Hematopoietic multipotent progenitor cell treated with erythropoietin and hydrocortisone succinate and interleukin-3 and kit ligand, for 4 days (in vitro differentiated cells): ENCODE results near the gene WEE2.
"Not testable (repeated sequence)": the region's sequence is repeated elsewhere in the genome, so short reads cannot be mapped to it uniquely, and the experiment has no call there.

Source experiments
- DNase-seq: peaks from one replicate; pipeline ENCODE4 v3.0.0-alpha.2; 2015

Gene WEE2

DNA sequence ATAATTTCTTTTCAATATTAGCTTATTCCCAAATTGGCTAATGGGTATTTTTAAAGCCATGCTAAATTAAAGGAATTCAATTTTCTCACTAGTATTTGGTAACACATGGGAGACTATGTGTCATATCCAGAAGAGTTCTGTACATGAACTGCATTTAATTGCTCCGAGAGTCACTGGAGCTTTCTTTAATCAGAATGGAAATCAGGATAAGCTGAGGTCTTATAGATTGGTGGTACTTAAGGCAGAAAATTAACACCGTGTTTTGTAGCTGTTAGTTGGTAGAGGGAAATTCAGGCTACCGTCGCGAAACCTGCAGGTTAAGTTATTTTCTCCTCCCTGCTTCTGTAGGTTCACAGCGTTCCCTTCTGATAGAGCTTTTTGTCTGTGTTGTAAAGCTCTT, at the start of gene WEE2:
TSS of gene WEE2 (plus strand) at position 3 of the 400 bp plus-strand sequence. CDS start 406 bp downstream, outside the sequence.
- no peak for DNase-seq

DNA sequence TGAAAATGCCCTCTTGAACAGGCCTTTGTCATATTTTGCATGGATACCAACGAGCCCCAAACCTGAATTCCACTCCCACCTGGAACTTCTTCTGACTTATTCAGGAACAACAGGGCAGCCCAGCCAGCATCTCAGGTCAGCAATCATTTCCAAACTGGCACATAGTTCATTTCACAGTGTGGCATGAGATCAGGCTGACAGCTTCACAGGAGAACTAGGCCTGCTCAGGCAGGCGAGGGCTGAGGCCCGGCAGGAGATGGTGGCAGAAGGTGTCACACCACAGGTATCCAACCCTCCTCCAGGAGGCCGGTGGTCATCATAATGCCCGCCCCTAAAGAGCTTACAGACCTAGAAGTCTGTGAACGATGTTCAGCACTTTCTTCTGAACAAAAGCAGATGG, 48.7 kb upstream of the WEE2 start:
- DNase-seq = no peak

DNA sequence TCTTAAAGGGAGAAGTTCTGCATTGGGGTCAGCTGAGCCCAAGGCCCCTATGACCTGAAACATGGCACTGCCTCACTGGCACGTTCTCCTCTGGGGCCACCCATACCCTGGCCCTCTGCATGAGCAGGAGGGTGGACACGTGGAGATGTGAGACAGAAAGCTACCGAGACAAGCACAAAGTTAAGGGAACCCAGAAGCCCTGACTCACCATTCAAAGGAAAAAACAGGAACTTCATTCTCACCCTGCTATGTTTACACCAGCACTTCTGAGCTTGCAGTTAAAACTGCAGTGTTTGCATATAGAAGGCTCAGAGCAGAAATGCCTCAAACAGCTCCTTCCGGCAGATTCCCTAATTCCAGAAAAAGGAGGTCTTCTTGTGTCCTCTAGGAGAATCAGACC, 47.9 kb upstream of the WEE2 start:
- DNase-seq = peak; percentile 86

DNA sequence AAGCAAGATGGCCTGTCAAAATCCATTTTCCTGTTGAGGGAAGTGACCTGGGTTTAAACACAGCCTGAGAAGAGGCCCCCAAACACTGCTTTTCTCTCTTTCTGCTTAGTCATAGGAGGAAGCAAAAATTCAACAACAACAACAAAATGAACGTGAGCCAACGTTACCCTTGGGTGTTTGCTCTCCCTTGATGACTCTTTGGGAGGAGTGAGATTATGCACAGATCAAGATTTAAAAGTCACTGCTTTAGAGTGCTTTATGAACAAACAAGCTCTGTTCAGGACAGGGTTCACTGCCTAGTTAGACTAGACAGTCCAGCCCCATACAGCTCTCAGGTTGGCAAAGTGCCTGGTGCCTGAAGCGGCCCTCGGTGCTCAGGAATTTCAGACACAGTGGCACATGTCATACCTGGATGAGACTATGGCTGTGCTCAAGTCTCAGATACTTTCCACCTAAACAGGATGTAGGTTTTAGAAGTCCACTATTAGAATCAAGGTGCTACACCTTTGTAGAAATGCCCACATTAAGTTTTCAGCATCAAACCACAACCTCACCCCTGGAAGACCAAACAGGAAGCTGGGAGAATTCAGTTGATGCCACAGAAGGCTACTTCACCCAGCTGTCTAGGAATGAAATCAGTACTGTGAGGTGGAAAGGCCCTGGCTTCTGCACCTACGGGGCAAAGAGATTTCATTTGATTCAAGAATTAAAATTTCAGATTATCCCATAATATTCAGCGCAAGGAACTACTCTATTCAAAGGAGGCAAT, 44.9 kb upstream of the WEE2 start:
- DNase-seq = peak; percentile 49

DNA sequence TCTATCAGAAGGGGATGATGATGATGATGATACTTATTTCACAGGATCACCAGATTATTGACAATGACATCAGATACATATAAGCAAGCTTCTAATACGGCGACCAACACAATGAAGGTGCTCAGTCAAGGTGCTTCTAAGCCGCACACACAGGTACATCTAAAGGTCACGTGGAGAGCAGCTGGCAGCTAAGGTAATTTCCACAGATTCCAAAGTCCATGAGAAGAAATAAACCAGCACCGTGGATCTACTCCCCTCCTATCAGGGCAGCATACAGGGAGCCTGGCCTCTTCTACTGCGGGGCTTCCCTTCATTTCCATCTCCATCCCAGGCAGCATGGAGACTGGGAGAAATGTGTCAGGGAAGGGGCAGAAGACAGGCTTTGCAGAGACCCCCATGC, 43.7 kb upstream of the WEE2 start:
- no peak for DNase-seq

DNA sequence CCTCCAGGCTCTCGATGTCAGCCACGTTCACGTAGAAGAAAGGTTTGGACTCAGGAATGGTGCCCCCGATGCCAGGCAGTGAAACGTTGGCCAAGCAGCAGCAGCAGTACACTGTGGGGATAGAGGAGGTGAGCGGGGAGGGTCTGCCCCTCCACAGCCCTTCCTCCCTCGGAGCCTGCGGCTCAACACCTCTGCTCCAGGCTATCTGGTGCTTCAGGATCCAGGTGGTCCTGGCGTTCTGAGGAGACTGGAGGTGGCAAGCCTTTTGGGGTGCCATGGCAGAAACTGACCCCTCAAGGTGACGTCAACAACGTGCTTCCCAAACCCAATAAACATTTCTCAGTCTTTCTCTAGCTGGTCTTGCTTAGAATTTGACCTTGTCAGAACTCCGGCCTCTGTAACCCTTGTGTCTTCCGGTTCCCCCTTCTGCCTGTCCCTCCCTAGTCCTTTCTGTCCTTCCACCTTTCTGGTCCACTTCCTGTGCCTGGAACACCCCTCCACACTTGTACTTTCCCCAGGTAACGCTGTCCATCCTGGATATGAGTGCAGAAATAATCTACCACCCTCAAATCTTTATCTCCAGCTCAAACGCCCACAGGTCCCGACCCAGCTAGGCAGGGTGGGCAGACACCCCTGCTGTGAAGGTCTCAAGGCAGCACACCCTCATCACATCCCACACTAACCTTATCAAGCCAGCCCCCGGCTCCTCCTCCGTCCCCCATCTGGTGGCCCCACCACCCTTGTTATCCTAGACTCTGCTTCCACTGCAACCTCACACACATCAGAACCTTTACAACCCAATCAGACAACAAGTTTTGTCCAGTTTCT, 42.7 kb upstream of the WEE2 start:
- DNase-seq = no peak

DNA sequence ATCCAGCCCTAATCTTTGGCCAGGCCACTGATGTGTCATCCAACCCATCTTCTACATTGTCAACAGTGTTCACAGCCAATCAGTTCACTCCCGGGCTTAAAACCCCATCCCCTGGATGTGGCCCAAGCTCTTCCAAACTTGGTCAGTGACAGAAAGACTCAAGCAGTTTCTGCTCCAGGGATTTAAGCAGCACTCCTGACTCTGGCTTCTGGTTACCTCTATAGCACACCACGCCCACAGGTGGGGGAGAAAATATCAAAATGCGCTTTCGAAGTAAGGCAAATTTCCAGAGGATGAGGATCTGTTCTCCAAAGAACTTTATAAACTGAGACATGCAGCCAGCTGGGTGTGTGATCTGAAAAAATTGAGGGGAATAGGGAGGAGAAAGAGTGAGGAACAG, 42.1 kb upstream of the WEE2 start:
- DNase-seq = no peak

DNA sequence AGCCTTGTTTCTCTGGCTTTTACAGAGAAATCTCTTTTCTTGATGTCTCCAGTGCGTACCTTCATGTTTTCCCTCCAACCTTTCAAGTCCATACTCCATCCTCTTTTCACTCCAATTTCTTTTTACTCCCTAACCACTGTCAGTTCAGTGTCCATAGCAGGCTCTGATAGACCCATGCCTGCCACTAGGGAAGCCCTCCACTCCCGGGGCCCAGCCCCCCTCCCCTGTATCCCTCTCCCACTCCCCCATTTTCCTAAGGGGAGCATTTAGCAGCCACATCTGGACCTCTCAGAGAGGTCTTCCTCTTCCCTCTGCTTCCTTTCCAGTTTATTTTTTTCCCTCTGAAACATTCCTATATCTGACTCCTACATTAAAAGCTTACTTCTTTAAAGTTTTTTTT, 39.3 kb upstream of the WEE2 start:
- no peak for DNase-seq

DNA sequence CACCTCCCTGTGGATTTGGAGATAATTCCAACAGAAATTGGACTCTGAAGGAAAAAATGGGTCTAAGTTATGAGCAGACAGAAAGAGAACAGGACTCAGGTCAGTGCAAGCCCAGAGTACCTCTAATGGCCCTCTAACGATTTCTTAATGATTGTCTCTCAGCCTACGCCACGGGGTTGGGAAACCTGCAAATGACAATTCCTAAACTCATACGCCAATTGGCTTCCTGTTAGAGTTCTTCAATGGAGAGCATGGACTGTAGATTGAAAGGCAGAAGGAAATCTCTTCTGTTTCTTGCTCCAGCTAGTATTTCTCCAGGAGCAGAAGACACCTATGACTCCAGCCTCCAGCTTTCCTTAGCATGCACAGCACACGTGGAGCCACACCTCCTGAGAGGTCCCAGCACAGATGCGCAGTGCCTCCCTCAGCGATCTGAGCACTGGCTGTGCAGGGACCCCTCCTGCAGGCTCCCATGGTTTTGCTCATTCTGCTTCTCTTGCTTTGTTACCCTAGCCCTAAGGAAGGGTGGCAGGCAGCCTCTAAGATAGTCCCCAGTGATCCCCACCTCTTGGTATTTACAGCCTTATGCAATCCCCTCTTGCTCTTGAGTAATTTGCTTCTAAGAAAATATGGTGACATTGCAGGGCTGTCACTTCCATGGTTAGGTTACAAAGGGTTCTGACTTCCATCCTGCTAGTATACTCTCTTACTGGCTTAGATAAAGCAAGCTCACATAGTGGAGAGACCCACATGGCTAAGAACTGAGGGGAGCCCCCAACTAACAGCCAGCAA, 36.3 kb upstream of the WEE2 start:
- DNase-seq = peak; percentile 73

DNA sequence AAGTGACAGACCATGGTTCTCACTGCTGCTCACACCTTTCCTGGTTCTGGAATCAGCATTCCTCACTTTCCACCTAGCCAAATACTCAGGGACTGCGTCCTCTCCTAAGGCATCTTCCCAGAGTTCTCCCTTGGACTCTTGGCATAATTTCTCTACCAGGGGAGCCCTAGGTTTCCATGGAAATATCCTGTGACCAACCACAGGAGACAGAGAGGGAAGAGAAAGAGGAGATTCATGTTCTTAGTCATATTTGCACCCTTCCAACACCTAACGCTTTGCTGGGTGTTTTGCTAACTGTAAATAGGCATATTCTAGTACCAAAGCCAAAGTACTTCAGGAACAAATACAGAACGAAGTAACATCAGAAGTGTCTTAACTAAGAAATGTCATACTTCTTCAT, 34.8 kb upstream of the WEE2 start:
- no peak for DNase-seq

DNA sequence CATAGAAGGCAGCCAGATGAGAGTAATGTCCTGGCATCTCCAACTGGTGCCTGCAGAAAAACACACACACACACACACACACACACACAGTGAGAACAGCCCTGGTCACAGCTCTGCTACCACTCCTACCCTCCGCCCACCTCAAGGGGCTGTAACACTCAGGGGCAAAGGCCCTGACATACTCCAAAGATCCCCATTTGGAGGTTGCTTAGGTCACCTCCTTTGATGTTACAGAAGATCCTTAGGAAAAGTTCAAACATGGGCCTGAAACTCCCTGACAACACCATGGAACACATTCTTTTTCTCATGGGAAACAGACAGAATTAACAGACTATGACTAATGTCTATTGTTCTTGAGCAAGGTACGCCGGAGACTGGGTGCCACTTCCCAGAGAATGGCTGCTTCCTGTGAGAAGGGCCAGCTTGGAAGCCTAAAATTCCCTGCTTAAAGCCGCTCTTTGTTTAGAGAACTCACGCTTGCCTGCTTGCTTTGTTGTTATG, 33.9 kb upstream of the WEE2 start:
- no peak for DNase-seq

DNA sequence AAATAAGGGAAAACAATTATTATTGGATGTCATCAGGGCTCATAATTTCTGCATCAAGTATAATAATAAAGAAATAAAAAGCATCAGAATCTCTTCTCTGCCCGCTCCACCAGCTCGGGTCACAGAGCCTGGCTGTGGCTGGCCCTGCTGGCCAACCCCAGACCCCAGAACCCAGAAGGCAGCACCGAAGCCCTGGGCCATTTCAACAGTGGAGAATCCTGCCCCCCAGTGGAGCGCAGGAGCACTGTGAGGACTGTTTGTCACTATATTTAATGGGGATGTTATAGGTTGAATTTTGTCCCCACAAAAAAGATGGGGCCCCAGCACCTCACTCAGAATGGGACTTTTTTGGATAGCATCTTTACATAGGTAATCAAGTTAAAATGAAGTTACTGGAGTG, 33.5 kb upstream of the WEE2 start:
- peak; percentile 36 for DNase-seq

DNA sequence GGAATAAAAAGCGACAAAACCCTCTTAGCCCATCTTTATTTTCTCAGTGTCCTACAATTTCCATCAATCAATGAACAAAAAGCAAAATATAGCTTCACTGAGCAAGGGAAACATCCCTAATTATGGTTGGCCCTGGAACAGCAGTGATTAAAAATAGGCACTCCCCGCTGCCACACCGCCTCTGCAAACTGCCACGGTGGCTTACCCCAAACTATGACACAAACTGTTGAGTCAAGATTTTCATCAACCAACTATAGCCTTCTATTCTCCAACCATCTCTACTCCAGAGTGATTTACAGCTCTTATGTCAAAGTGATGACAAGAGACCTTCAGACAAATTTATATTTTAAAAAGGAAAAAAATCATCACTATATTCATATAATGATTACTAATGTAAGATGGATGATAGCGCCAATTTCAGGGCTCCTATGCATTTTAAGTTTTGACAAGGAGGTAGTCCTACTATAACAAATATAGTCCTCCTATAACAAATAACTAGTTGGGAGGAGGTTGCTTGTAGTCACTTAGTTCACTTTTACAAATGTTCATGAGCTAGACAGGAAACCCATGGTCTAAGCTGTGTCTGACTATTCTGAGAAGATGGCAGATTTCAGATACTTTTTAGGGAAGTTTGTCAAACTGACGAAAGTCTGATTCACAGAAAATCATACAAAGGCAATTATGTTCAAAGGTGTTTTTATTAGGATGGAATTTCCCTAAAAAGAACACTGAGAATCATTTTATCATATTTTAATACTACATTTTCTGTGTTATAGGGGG, 32.5 kb upstream of the WEE2 start:
- peak; percentile 78 for DNase-seq

DNA sequence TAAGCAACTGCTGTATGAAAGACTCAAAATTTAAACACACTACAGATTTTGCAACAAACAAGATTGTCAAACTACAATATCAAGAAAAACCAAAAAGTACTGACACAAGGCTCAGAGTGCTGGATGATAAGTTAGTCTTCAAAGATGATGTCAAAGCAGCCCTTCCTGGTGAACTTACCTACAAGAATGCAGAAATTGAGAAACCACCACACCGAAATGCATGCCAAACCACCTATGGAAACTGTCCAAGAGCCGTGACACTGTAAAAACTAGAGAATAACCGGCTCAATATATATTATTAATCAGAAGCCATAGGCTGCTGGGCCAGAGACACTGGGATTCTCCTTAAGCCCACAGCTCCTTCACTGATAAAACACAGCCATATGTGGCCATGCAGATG, 31.5 kb upstream of the WEE2 start:
- DNase-seq = peak; percentile 63

DNA sequence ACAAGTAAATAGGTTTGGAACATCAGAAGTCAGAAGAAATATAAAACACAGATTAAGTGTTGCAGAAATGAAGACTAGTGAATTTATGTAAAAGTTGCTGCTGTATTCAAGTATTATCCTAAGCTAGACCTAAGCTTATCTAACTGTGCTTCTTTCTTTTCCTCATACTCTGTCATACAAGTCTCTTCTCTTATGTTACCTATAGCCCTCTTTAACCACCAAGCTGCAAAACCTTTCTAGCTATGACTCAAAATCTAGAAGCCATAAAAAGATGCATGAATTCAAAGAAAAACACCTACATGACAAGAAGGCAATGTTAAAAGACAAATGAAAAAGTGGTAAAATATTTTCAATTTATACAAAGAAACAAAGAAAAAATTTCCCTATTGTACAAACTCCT, 29.1 kb upstream of the WEE2 start:
- DNase-seq = no peak

DNA sequence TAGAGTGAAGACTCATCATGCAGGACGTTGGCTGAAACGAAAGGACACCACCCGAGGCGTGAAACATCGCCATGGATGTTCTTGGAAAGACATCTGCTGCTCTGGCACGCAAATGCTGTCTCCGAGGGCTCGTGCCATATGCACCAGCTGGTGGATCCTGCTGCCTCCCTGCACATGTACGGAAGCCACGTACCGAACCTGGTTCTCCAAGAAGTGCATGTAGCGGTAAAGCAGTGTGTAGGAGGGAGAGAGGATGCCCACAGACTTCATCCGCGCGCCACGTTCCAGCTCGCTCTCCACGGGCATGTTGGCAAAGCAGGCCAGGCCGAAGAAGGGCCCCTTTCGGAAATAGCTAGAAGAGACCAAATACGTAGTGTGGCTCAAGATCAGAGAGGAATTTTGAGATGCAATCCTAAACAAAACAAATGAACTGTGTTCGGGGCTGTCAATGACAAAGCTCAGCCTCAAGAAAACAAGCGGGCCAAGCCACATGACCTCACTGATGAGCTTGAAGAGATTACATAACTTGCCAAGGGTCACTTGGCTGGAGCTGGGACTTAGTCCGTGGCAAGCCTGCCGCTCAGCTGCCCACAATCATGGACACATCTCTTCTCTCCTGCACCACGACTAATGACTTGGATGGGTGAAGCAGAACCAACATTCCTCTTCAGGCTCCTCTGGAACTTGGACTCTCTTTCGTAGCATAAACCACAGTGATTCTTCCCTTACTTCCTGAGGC, 22.7 kb upstream of the WEE2 start:
- DNase-seq = no peak

DNA sequence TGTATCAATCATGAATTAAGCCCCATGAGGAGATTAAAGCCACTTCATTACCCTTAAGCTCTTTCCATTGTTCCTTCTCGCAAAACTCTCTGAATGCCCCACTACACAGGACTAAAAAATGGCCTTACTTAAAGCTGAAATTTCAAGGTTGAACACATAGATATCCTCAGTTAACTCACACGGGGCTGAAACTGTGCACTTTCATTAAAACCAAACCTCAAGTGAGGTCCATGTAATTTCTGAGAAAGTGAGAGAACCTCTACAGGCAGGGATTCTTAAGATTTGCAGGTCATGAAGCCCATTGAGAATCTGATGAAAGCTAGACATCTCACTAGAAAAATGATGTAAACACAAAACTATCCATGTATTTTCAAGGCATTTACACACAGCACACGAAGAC, 22.1 kb upstream of the WEE2 start:
- no peak for DNase-seq

DNA sequence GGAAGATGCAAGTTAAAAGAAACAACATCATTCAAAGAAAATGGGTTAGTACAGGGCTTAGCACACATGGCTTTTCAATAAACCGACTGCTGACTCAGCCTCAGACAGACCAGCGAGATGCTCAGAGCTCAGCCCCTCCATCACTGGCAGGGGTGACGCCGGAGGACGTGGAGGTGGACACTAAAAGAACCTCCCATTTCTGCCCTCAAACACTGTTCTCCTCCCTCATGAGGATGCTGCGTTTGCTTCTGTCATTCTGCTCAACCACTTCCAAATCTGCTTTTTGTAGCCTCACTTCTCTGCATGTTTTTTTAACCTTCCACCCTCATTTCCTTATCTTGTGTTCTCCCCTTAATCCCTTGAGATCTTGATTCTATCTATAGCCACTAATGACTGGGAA, 21.5 kb upstream of the WEE2 start:
- no peak for DNase-seq

DNA sequence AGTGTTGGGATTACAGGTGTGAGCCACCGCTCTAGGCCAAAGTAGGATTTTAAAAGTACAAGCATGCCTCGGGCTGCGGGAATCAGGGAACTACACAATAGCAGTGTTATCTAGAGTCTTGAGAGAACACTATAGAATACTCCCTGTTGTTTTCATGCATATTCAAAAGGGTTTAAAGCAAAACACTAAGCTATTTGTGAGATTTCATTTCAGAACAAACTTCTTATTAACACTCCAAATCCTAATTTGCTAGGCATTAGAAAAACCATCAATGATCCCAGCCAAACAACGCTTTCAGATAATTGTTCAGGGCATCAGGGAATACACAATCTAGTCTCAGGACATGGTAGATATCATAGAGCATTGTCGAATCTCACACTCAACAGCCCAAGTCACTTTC, 20.1 kb upstream of the WEE2 start:
- DNase-seq = no peak

DNA sequence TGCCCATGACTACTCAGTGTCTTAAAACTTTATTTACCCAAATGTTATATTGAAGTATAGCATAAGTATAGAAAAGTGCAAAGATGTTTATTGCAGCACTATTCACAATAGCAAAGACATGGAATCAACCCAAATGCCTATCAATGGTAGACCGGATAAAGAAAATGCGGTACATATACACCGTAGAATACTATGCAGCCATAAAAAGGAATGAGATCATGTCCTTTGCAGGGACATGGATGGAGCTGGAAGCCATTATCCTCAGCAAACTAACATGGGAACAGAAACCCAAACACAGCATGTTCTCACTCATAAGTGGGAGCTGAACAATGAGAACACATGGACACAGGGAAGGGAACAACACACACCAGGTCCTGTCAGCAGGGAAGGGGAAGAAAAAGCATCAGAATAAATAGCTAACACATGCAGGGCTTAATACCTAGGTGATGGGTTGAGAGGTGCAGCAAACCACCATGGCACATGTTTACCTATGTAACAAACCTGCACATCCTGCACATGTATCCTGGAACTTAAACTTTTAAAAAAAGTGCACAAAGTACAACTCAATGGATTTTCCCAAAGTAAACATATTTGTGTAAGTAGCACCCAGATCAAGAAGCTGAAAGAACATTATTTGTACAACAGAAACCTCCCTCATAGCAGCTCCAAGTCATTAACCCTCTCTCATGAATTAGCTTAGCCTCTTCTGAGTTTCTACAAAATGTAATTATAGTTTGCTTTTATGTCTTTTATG, 18.9 kb upstream of the WEE2 start:
- DNase-seq = not testable (repeated sequence)

DNA sequence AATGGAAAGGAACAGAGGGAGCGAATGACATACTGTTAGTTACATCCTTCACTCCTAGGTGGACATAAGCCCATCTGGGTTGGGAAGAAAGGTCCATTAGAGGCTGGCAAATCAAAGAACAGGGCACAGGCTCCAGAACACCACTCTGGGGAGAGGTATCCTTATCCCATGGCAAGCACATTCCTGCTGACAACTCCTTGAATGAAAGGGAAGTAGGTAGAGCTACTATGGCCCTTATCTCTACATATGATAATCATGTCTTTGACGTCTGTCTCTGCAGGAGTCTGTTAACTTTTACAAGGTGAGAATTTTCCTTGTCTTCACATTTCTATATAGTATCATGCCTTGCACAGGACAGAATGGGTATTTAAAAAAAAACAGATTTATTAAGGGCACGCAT, 16.6 kb upstream of the WEE2 start:
- no peak for DNase-seq
